ENCODE measurements around the gene MTFMT. TPM values are rescaled to one million over a fixed set of nuclear protein-coding genes. Genes with fewer than 3 reads are reported as not detected.
"Not testable (repeated sequence)": the region's sequence is repeated elsewhere in the genome, so short reads cannot be mapped to it uniquely, and the experiment has no call there.

MTFMT gene
- total and polyA plus RNA-seq, 7 experiments from 2014 or later, result 7.1 to 24.8 (median 18.1) TPM

GRCh38 chr15:65049418-65049840, 20.0 kb upstream of the MTFMT start:
- Histone ChIP-seq H3K4me1 (ENCODE audit: control insufficient read depth in 2 of 2, insufficient read depth in 2 of 2, low read length in 2 of 2) (peaks cover 4 to 11% of the 10 kb centered on the region in 2 donors), H3K27ac (ENCODE audit: low read depth, low read length) (no peak overlapping the region), H3K4me3 (ENCODE audit: low read length) (peak overlapping the region; percentile 62), H3K36me3 (ENCODE audit: control insufficient read depth in 2 of 3, insufficient read depth in 3 of 3, low read length in 3 of 3) (no peaks in the 10 kb centered on the region), H3K27me3 (ENCODE audit: control insufficient read depth in 2 of 2, insufficient read depth in 2 of 2, low read length in 2 of 2) (no peaks in the 10 kb centered on the region), H3K9me3 (ENCODE audit: control insufficient read depth in 2 of 3, low read length in 3 of 3) (no peaks in the 10 kb centered on the region)
- intact Hi-C loops (cut with micrococcal nuclease), result loop anchor here in 1 of 2 donors (1.0 to 2.0 kb wide), 2 partner anchors 21 to 237 kb away; partner anchors contain the start of genes MTFMT and PARP16
- ChIA-PET POLR2A (no interaction called here), CTCF (no interaction called here)
- peak; percentile 59 to 89 (median 83) for DNase-seq
- peaks cover 0 to 10% (median 0%) of the 10 kb centered on the region in 5 donors for H3K27me3 Mint-ChIP-seq
- H3K36me3 Mint-ChIP-seq, result no peaks in the 10 kb centered on the region
- H3K4me3 Mint-ChIP-seq, result peak overlapping the region; percentile 63 to 88 (median 74)
- no peaks in the 10 kb centered on the region for H3K9me3 Mint-ChIP-seq
- peak; percentile 99 for ATAC-seq
- H3K27ac Mint-ChIP-seq, result peak overlapping the region in 7 of 9 donors; percentile 10 to 80 (median 63)
- peaks cover 0 to 18% (median 12%) of the 10 kb centered on the region in 7 donors for H3K4me1 Mint-ChIP-seq

- peaks cover 0 to 18% (median 12%) of the 10 kb centered on the region in 7 donors for H3K4me1 Mint-ChIP-seq
- CTCF ChIA-PET, result interaction anchor here (0.7 kb wide), 1 partner anchor 1286 kb away, joined by 7 read pairs; no protein-coding TSS in a partner anchor
- peaks cover 0 to 10% (median 4%) of the 10 kb centered on the region in 5 donors for H3K27me3 Mint-ChIP-seq
- ATAC-seq (no peak), DNase-seq (no peak)
- H3K36me3 ChIP-seq (ENCODE audit: control insufficient read depth in 2 of 3, insufficient read depth in 3 of 3, low read length in 3 of 3), result no peaks in the 10 kb centered on the region
- no peaks in the 10 kb centered on the region for H3K9me3 ChIP-seq (ENCODE audit: control insufficient read depth in 2 of 3, low read length in 3 of 3)
- POLR2A ChIA-PET, result no interaction called here
- no peak overlapping the region for H3K4me3 ChIP-seq (ENCODE audit: low read length)
- no peaks in the 10 kb centered on the region for H3K36me3 Mint-ChIP-seq
- H3K9me3 Mint-ChIP-seq, result no peaks in the 10 kb centered on the region
- H3K27me3 ChIP-seq (ENCODE audit: control insufficient read depth in 2 of 2, insufficient read depth in 2 of 2, low read length in 2 of 2), result no peaks in the 10 kb centered on the region
- no peak overlapping the region for H3K27ac ChIP-seq (ENCODE audit: low read depth, low read length)
- H3K27ac Mint-ChIP-seq, result peak overlapping the region in 1 of 9 donors; percentile 60
- no peak overlapping the region for H3K4me3 Mint-ChIP-seq
- intact Hi-C loops (cut with micrococcal nuclease), result loop anchor here in 1 of 2 donors (2.0 kb wide), 1 partner anchor 19 kb away; the partner anchor contains the start of gene MTFMT
- H3K4me1 ChIP-seq (ENCODE audit: control insufficient read depth in 2 of 2, insufficient read depth in 2 of 2, low read length in 2 of 2), result peaks cover 4 to 11% of the 10 kb centered on the region in 2 donors
Observed at GRCh38 chr15:65048241-65048640, 18.8 kb upstream of the MTFMT start.

- peaks cover 0 to 13% (median 9%) of the 10 kb centered on the region in 7 donors for H3K4me1 Mint-ChIP-seq
- H3K9me3 Mint-ChIP-seq, result no peaks in the 10 kb centered on the region
- CTCF ChIA-PET, result no interaction called here
- Histone ChIP-seq H3K9me3 (ENCODE audit: control insufficient read depth in 2 of 3, low read length in 3 of 3) (no peaks in the 10 kb centered on the region), H3K27ac (ENCODE audit: low read depth, low read length) (no peak within 1 kb of the TSS), H3K27me3 (ENCODE audit: control insufficient read depth in 2 of 2, insufficient read depth in 2 of 2, low read length in 2 of 2) (no peaks in the 10 kb centered on the region), H3K4me3 (ENCODE audit: low read length) (no peak within 1 kb of the TSS), H3K4me1 (ENCODE audit: control insufficient read depth in 2 of 2, insufficient read depth in 2 of 2, low read length in 2 of 2) (peaks cover 4 to 10% of the 10 kb centered on the region in 2 donors), H3K36me3 (ENCODE audit: control insufficient read depth in 2 of 3, insufficient read depth in 3 of 3, low read length in 3 of 3) (no peaks in the 10 kb centered on the region)
- peaks cover 0 to 16% (median 4%) of the 10 kb centered on the region in 5 donors for H3K27me3 Mint-ChIP-seq
- no peaks in the 10 kb centered on the region for H3K36me3 Mint-ChIP-seq
- no peak for ATAC-seq
- POLR2A ChIA-PET, result no interaction called here
- no peak within 1 kb of the TSS for H3K27ac Mint-ChIP-seq
- intact Hi-C loops (cut with micrococcal nuclease), result no loop called here
- DNase-seq, result no peak
- H3K4me3 Mint-ChIP-seq, result no peak within 1 kb of the TSS
Observed at GRCh38 chr15:65044724-65045481, 15.5 kb upstream of the MTFMT start, which contains the start of gene SLC51B. SLC51B (plus strand) TSS chr15:65045387; CDS start chr15:65050005, 4,618 bp downstream.

GRCh38 chr15:65044218-65044617, 14.8 kb upstream of the MTFMT start:
- H3K36me3 Mint-ChIP-seq; H3K36me3 ChIP-seq (ENCODE audit: control insufficient read depth in 2 of 3, insufficient read depth in 3 of 3, low read length in 3 of 3); CTCF ChIA-PET; H3K4me3 ChIP-seq (ENCODE audit: low read length); H3K9me3 Mint-ChIP-seq; H3K27ac ChIP-seq (ENCODE audit: low read depth, low read length); H3K4me1 ChIP-seq (ENCODE audit: control insufficient read depth in 2 of 2, insufficient read depth in 2 of 2, low read length in 2 of 2); H3K27ac Mint-ChIP-seq; POLR2A ChIA-PET; H3K27me3 ChIP-seq (ENCODE audit: control insufficient read depth in 2 of 2, insufficient read depth in 2 of 2, low read length in 2 of 2); intact Hi-C loops (cut with micrococcal nuclease); H3K4me3 Mint-ChIP-seq; ATAC-seq; H3K4me1 Mint-ChIP-seq; H3K9me3 ChIP-seq (ENCODE audit: control insufficient read depth in 2 of 3, low read length in 3 of 3); DNase-seq: not testable (repeated sequence)
- peaks cover 0 to 12% (median 4%) of the 10 kb centered on the region in 5 donors for H3K27me3 Mint-ChIP-seq

- Mint-ChIP-seq H3K27me3 (peaks cover 0 to 12% (median 4%) of the 10 kb centered on the region in 5 donors), H3K36me3 (no peaks in the 10 kb centered on the region), H3K9me3 (no peaks in the 10 kb centered on the region), H3K4me3 (no peak overlapping the region), H3K4me1 (peaks cover 0 to 3% (median 0%) of the 10 kb centered on the region in 7 donors), H3K27ac (no peak overlapping the region)
- CTCF ChIA-PET, result interaction anchor here (1.0 to 1.2 kb wide), 2 partner anchors 9 to 255 kb away, joined by 3 to 5 read pairs; no protein-coding TSS in a partner anchor
- Histone ChIP-seq H3K27me3 (ENCODE audit: control insufficient read depth in 2 of 2, insufficient read depth in 2 of 2, low read length in 2 of 2) (no peaks in the 10 kb centered on the region), H3K4me3 (ENCODE audit: low read length) (no peak overlapping the region), H3K4me1 (ENCODE audit: control insufficient read depth in 2 of 2, insufficient read depth in 2 of 2, low read length in 2 of 2) (no peaks in the 10 kb centered on the region), H3K27ac (ENCODE audit: low read depth, low read length) (no peak overlapping the region), H3K36me3 (ENCODE audit: control insufficient read depth in 2 of 3, insufficient read depth in 3 of 3, low read length in 3 of 3) (no peaks in the 10 kb centered on the region), H3K9me3 (ENCODE audit: control insufficient read depth in 2 of 3, low read length in 3 of 3) (no peaks in the 10 kb centered on the region)
- intact Hi-C loops (cut with micrococcal nuclease), result no loop called here
- DNase-seq, result no peak
- POLR2A ChIA-PET, result no interaction called here
- no peak for ATAC-seq
Observed at GRCh38 chr15:65042776-65043327, 13.4 kb upstream of the MTFMT start.

GRCh38 chr15:65041787-65042186, 12.3 kb upstream of the MTFMT start:
- Mint-ChIP-seq H3K27ac (no peak overlapping the region), H3K4me1 (peaks cover 0 to 2% (median 0%) of the 10 kb centered on the region in 7 donors), H3K27me3 (peaks cover 0 to 12% (median 4%) of the 10 kb centered on the region in 5 donors), H3K36me3 (no peaks in the 10 kb centered on the region), H3K9me3 (no peaks in the 10 kb centered on the region), H3K4me3 (no peak overlapping the region)
- H3K27me3 ChIP-seq (ENCODE audit: control insufficient read depth in 2 of 2, insufficient read depth in 2 of 2, low read length in 2 of 2), result no peaks in the 10 kb centered on the region
- no peaks in the 10 kb centered on the region for H3K4me1 ChIP-seq (ENCODE audit: control insufficient read depth in 2 of 2, insufficient read depth in 2 of 2, low read length in 2 of 2)
- no peaks in the 10 kb centered on the region for H3K9me3 ChIP-seq (ENCODE audit: control insufficient read depth in 2 of 3, low read length in 3 of 3)
- CTCF ChIA-PET, result interaction anchor here (0.6 kb wide), 1 partner anchor 1182 kb away, joined by 4 read pairs; no protein-coding TSS in a partner anchor
- intact Hi-C loops (cut with micrococcal nuclease), result no loop called here
- no peak overlapping the region for H3K4me3 ChIP-seq (ENCODE audit: low read length)
- no peak overlapping the region for H3K27ac ChIP-seq (ENCODE audit: low read depth, low read length)
- no peak for ATAC-seq
- no peaks in the 10 kb centered on the region for H3K36me3 ChIP-seq (ENCODE audit: control insufficient read depth in 2 of 3, insufficient read depth in 3 of 3, low read length in 3 of 3)
- POLR2A ChIA-PET, result interaction anchor here (0.7 kb wide), 1 partner anchor 1930 kb away, joined by 3 read pairs; no protein-coding TSS in a partner anchor
- no peak for DNase-seq
